Endothelial cell of umbilical vein (primary cell): ENCODE results near the gene ZNF324.
"Not testable (repeated sequence)": the region's sequence is repeated elsewhere in the genome, so short reads cannot be mapped to it uniquely, and the experiment has no call there.

ENCODE experiments used
- FOS ChIP-seq: IDR thresholded peaks from 2 replicates; pipeline ENCODE4 v1.6.1; 2011; ENCODE audit warnings: mild to moderate bottlenecking, low read length, moderate library complexity, borderline replicate concordance; ENCODE audit not compliant: insufficient read depth
- POLR2A ChIP-seq: IDR thresholded peaks from 2 replicates; pipeline ENCODE4 v1.6.1; 2012; ENCODE audit warnings: low read depth, mild to moderate bottlenecking, control low read depth, low read length
- POLR2AphosphoS5 ChIP-seq: IDR thresholded peaks from 2 replicates; pipeline ENCODE4 v1.6.1; 2012; ENCODE audit warnings: low read depth, mild to moderate bottlenecking, control low read depth, low read length, moderate library complexity; ENCODE audit not compliant: insufficient read depth
- TF ChIP-seq, protein P1 (sequence below), 2 donors: IDR thresholded peaks; 1 replicate in 1 of 2; 2 replicates in 1 of 2; pipeline ENCODE4 v1.5.1; 2011; ENCODE audit warnings: low read length in 2 of 2, mild to moderate bottlenecking in 2 of 2, moderate library complexity in 2 of 2, control low read depth in 1 of 2, inconsistent platforms in 1 of 2, low read depth in 1 of 2; ENCODE audit not compliant: insufficient read depth in 1 of 2; ENCODE audit errors: extremely low read depth in 1 of 2

DNA sequence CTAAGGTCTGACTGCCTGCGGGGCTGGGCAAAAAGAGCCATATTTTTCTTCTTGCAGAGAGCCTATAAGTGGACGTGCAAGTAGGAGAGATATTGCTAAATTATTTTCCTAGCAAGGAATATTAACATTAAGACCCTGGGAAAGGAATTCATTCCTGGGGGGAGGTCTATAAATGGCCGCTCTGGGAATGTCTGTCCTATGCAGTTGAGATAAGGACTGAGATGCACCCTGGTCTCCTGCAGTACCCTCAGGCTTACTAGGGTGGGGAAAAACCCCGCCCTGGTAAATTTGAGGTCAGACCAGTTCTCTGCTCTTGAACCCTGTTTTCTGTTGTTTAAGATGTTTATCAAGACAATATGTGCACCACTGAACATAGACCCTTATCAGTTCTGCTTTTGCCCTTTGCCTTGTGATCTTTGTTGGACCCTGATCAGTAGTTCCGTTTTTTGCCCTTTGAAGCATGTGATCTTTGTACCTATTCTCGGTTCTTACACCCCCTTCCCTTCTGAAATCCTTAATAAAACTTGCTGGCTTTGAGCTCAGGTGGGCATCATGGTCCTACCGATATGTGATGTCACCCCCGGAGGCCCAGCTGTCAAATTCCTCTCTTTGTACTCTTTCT, 40.8 kb downstream of the ZNF324 start:
- TF ChIP-seq, protein P1, sequence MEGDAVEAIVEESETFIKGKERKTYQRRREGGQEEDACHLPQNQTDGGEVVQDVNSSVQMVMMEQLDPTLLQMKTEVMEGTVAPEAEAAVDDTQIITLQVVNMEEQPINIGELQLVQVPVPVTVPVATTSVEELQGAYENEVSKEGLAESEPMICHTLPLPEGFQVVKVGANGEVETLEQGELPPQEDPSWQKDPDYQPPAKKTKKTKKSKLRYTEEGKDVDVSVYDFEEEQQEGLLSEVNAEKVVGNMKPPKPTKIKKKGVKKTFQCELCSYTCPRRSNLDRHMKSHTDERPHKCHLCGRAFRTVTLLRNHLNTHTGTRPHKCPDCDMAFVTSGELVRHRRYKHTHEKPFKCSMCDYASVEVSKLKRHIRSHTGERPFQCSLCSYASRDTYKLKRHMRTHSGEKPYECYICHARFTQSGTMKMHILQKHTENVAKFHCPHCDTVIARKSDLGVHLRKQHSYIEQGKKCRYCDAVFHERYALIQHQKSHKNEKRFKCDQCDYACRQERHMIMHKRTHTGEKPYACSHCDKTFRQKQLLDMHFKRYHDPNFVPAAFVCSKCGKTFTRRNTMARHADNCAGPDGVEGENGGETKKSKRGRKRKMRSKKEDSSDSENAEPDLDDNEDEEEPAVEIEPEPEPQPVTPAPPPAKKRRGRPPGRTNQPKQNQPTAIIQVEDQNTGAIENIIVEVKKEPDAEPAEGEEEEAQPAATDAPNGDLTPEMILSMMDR (IDR thresholded peaks at IDR 0.05; ENCODE audit: extremely low read depth in 1 of 2, insufficient read depth in 1 of 2, low read depth in 1 of 2, low read length in 2 of 2), result not testable (repeated sequence)
- TF ChIP-seq FOS, POLR2A, POLR2AphosphoS5: not testable (repeated sequence)
